ENCODE data around the gene SH3RF3.
"Not testable (repeated sequence)": the region's sequence is repeated elsewhere in the genome, so short reads cannot be mapped to it uniquely, and the experiment has no call there.

SH3RF3 gene

DNA sequence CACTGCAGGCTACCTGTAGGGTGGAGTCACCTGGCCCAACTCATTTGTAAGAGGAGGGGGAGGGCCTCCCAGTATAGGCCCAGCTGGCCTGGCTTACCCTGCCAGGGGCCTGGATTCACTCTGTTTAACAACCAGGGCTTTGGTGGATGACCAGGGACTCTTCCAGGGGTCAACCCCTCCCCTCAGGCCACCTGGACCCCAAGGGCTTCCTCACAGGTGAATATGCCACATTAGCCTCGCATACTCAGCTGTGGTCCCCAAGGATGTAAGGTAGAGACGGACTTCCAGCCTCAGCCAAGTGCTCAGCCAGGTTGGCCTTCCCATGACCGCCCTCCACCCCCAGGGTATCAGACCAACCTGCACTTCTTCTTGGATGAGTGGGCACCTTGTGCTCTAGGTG lies 8.8 kb upstream of the SH3RF3 start:
- no peak for DNase-seq

DNA sequence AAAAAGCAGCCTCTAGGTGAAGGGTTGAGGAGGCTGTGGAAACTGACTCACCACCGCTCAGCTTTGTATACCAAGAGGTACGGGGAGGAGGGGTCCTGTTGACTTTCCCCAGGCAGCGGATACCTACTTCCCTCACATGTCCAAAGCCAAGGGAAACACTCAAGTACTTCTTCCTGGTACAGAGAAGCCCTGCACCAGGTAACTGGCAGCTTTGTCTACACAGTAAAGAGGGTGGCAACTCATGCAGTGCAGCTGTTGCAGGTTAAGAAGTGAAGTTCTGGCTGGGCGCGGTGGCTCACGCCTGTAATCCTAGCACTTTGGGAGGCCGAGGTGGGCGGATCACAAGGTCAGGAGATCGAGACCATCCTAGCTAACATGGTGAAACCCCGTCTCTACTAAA lies 8.3 kb upstream of the SH3RF3 start:
- not testable (repeated sequence) for DNase-seq

DNA sequence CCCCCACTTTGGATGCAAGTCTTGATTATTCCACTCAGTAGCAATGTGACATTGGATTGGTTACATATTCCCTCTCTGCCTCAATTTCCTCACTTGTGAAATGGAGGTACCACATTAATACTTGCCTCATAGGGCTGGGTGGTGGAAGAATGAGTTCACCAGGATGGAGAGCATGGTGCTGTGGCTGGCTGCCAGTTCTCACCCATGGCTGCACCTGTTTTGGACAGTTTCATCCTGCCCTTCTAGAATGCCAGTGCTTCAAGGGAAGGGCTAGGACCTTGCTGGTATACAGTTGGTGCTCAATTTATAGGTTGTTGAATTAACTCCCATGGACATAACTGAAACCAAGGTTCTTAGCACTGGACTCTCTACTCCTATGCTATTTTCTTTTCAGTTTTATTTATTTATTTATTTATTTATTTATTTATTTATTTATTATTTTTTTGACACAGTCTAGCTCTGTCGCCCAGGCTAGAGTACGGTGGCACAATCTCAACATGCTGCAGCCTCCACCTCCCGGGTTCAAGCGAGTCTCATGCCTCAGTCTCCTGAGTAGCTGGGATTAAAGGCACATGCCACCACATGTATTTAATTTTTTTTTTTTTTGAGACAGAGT lies 5.3 kb upstream of the SH3RF3 start:
- no peak for DNase-seq

DNA sequence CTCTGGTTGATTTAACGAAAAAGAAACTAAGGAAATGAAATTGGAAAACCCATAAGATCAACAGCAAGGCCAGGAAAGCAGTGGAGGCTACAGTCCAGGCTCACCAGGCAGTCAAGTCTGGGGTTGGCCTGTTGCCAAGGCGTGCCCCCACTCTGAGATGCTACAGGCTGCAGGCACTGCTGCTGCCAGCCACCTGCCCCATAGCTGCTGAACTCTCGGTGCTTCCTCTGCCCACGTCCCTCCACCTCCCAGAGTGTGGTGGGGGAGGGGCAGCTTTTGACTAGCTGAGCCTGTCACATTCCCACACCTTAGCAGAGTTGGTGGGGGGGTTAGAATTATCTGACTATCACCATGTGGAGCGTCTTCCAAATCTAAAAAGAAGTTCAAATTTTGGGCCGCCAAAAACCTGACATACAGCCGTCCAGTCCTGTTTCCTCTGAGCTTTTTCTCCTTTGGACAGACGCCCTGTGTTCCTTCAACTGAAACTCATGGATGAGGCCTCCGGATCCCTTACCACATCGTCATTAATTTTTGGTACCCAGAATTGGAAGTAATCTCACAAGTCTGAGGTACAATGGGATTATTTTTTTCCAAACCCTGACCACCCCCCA lies 3.9 kb upstream of the SH3RF3 start:
- DNase-seq, result no peak

DNA sequence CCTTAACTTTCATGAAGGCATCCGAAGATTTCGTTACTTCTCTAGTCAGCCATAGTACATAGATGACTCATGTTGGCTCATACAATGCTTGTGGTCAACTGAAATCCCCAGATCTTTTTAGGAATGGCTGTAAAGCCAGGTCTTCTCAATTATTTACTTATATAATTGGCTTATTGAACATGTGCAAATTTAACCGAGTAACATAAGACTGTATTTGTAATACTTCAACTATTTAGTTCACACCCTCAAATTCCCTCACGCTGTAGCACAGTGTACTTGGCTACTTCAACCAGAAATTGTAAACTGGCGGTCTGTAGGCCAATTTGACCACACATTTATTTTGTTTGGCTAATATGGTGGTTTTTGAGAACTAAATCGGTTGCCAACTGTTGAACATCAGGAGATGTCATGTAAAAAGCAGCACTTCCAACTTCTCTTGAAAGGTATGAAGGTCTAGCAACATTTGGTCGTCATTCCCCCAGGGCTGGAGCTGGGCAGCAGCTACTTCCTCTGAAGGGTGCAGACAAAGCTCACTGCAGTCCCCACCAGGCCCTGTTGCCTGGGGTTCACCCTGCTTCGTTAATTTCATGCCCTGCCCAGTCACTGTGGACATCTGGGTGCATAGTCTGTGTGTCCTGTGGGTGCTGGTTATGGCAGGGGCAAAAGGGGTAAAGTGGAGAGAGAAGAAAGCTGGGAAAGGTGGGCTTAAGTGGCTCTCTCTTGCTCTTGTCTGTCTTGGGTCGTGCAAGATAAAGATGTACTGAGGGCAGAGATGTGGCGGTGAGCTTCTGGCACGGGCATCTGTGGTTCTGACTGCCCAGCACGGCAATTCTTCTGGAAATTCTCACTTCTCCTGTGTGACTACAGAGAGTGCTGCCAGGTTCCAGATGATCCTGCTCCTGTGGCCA lies 3.2 kb upstream of the SH3RF3 start:
- peak; percentile 82 for DNase-seq

DNA sequence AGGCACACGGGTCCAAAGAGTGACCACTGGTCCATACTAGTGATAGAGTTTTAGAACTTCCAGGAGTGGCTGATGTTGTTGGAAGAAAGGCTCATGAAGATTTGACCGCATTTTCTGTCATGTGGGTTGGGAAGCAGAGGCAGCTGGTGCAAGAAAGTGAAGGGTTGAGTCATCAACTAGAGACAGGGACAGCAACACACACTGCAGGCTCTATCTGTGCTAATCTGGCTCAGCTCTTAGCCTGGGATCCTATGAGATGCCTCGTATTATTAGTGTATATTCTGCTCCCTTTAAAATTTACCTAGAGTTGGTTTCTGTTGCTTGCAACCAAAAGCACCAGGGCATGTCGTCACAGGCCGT lies 2.5 kb upstream of the SH3RF3 start:
- DNase-seq, result peak; percentile 19

DNA sequence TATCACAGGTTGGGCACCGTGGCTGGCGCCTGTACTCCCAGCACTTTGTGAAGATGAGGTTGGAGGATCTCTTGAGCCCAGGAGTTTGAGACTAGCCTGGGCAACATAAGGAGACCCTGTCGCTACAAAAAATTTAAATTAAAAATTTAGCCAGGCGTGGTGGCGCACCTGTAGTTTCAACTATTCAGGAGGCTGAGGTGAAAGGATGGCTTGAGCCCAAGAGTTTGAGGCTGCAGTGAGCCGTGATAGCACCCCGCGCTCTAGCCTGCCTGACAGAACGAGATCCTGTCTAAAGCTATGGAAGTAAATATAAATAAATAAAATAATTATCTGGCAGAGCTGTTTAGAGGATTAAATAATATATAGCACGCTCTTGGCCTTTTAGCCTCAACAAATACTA lies 1.4 kb upstream of the SH3RF3 start:
- DNase-seq, result no peak

DNA sequence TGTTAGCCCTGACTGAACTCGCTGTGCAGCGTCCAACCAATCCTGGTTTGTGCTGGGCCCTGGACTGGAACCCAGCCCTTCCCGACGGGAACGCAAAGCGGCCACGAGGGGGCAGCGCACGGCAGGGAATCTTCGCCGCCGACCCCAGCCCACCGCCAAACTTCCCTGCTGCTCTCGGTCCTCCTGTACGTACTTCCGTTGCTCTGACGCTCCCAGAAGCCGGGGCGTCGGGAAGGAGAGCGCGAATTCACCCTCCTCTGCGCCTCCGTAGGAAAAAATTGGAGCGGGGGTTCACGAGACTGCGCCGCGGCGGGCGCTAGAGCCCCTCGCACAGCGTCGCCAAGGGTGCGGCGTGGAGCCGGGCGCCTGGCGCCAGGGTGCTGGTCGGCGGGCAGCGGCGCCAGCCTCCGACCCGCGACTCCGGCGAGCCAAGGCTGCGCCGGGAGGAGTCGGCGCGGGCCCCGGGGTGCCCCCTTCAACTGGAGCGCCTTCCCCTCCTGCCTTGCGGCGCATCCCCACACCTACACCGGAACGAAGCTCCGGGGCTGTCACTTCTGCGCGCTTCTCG lies 873 bp upstream of the SH3RF3 start:
- peak; percentile 83 for DNase-seq

DNA sequence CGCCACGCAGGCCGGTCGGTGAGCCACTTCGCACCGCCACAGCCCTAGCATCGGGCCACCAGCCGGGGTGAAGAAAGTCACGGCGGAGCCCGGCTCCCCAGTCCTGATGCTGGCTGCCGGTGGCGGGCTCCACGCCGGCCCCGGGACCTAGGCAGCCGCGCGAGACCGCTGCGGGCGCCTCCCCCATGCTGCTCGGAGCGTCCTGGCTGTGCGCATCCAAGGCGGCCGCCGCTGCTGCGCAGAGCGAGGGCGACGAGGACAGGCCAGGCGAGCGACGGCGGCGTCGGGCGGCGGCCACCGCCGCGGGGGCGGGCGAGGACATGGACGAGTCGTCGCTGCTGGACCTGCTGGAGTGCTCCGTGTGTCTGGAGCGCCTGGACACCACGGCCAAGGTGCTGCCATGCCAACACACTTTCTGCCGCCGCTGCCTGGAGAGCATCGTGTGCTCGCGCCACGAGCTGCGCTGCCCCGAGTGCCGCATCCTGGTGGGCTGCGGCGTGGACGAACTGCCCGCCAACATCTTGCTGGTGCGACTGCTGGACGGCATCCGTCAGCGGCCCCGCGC lies 433 bp downstream of the SH3RF3 start:
- no peak for DNase-seq

DNA sequence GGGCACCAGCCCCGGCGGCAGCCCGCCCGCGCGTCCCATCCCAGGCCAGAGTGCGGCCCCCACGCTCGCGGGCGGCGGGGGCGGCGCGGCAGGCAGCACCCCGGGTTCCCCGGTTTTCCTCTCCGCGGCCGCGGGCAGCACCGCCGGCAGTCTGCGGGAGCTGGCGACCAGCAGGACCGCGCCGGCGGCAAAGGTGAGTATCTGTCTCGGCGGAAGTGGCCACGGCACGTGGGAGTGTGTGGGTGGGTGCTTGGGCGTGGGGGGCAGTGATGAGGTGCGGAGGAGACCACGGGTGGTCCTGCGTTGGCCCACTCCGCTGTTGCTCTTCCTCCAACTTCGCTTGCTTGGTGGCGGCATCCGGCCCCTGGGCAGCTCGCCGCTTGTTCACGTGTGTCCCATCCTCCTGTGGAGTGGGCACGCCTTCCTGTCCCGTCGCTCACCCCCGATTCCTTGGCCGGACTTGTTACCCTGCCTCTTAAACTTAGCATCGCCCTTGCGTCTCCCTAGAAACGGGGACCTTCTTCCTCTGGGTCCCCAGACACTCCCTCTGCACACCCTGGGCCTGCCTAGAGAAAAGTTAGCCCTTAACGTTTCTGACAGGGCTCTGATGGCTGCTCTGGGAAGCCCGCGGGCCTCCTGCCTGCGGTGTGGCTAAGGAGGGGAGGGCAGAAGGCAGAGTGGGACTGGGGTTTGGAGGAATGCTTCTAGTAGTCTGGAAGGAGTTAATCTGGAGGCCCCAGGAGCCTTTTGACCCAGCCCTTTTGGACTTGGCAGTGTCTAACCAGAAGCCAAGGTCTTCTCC lies 1.1 kb downstream of the SH3RF3 start:
- DNase-seq, result no peak

DNA sequence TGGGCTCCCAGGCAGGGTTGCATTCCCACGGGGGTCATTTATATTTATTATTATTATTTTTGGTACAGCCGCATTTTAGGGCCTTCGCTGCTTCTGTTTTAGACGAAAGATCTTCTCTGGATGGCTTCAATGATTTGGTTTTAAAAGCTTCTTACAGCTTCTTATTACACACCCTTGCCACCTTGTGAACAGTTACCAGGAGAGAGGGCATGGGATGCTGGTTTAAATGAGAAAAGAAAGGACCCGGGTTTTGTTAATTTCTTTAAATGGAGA lies 1.7 kb downstream of the SH3RF3 start:
- no peak for DNase-seq

DNA sequence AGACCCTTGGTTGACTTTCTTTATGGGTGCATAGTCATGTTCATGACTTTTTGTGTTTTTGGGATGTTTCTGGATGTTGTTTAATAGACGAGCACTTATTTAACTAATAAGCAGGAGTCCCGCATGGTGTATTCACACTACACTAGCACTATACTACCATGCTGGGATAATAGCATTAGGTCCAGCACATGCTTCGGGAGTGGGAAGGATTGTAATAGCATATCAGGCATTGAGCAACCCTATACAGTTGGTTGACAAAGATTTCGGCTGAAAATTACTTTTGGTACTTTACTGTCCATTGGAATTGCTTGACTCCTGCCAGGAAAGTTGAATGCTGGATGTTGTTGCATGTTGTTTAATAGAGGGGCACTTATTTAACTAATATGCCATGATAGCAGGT lies 2.8 kb downstream of the SH3RF3 start:
- DNase-seq, result no peak

DNA sequence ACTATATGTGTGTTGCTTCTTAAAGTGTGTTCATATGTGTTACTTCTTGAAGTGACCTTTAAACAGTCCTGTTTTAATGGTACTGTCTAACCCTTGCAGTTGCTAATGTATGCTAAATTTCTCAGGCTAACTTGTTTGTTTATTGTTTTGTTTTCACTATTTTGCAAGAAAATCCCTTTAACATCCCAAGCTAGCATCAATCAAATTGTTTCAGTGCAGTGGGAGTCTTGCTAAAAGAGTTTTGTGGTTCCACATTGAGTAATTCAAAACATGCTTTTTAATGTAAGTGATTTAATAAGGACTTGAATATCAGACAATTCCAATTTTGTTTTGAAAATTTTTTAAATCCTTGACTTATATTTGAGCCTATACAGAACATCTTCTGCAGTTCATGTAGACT lies 3.6 kb downstream of the SH3RF3 start:
- no peak for DNase-seq

DNA sequence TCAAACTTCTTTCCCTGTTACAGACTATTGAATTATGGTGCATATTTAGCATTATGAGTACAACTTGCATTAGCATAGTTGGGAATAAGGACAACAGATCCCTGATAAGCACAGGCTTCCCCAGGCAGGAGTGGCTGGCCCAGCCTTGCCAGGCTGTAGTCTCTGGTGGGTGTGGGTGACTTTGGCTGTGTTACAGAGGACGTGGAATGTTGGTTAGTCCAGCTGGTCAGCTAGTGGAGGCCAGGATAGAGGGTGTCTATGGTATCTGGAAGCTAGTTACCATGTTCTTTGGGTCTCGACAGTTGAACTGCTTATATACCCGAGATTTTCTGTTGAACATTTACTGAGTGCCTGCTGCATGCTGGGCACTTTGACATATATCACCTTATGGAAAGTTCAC lies 4.7 kb downstream of the SH3RF3 start:
- DNase-seq, result no peak

DNA sequence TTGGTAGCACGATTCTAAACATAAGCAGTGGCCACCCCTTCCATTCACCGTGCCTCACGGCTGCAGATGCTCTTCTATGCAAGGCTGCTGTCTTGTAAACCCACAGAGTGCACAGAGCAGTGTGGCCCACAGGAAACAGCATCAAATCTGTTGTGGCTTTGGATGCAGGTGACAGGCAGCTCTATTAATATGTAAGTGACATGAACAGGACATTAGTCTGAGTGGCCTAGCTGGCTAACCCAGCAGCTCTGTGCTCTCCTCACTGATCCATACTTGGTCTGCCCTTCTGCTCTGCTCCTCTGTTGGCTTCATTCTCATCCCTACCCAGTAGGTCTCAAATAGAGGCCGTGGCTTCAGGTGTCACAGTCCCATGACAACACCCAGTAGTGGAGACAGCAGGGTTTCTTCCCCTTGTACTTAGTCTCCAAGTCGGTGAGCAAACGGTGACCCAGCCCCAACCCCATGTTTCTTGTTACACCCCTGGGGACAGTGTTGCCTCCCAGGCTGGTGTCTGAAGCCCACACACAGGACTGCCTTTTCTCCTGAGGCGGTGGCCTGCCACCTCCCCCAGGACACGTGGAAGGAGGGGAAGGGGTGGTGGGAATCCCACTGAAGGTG lies 5.8 kb downstream of the SH3RF3 start:
- no peak for DNase-seq

DNA sequence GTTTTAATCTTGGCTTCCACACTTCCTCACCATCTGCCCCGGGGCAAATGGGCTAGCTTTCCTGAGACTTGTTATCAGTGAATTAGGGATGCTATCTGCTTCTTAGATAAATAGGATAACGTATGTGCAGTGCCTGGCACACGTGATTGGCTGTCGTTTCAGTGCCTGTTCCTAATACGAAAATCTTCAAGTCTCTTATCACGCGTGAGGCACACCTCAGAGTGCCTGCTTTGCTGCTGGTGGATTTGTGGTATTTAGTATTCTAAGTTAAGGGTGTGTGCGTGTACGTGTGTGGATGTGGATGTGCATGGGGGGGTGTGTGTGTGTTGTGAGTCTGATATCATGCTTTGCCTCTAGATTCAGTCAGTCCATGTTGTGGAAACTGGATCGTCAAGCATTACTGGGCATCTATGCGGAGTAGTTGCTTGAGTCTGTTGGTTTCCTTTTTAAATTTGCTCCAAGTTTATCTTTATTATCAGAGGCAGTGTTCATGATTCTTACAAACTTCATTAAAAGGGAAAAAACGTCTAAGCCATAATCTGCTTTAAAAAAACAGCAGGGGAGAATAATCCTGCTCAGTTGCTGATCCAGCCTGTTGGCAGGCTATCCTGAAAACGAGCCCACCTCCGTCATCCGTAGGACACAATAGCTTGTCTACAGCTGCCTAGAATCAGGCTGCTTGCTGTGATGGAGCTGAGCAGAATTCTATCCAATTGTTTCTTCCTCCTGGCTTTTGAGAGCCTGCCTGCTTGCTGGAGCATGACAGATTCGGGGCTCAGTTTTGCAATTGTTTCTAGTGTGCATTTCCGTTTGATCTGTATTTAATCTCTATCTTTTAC lies 6.6 kb downstream of the SH3RF3 start:
- no peak for DNase-seq

DNA sequence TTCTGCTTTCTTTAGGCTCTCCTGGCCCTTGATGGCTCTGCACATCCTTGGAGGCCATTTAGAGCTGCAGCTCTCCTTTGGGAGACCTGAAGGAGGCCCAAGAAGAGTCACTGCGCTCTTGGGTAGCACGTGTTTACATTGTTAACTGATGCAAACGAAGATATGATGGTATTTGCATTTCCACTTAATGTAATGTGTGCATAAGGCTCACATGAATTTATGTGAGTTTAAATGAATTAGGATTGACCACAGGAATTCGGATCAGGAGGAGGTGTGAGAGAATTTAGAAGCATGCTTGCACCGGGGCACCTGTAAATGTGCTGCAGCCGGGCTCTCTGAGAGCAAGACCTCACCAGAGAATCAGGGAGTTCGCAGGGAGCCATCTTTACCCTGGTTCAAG lies 7.5 kb downstream of the SH3RF3 start:
- DNase-seq, result no peak

DNA sequence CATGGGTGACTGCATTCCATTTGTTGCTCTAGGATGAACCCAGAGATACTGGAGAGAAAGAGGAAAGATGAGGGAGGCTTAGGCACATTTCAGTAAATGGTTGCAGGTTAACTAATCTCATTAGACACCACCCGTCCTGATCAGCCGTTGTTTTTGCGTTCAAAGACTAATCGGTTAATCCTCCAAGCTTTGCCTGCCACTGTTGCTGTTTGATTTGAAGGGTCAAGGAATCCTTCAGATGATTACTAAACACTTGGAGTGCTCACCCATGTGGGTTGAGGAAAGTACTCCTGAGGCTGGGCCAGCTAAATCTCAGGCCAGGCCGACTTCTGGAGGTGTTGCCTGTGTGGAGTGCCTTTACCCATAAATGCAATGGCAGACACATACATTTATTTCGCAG lies 8.6 kb downstream of the SH3RF3 start:
- no peak for DNase-seq

DNA sequence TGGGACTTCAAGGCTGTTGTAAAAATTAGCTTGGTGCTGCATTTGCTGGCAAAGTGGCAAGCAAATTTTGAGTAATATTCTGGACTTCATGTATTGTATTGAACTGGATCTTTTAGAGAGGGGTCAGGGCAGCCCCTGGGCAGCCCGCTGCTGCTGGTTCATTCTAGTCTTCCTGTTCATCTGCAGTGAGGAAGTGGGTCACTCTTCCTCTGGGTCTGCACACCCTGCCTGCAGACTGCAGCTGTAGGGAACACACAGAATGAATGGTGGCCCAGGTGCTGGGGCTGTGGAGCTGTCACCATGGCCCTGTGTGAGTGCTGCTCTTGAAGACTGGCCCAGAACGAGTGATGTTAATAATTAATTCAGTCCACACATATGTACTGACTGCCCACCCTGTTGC lies 9.4 kb downstream of the SH3RF3 start:
- no peak for DNase-seq

DNA sequence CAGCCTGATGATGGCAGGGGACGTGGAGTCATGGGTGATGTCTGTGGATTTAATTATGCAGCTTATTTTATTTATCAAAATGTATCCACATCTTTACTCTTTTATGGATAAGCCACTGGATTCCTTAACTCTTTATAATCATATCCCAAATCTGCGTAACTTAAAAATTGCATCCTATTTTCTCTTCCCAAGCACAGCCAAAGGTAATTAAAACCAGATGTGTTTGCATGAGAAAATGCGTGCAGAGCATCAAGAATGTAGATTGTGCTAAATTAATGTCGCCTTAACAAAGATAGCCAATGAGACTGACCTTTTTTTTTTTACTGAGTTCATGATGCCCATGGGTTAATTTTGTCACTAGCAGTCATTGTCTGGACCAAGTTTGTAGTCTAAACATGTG lies 10.0 kb downstream of the SH3RF3 start:
- no peak for DNase-seq

DNA sequence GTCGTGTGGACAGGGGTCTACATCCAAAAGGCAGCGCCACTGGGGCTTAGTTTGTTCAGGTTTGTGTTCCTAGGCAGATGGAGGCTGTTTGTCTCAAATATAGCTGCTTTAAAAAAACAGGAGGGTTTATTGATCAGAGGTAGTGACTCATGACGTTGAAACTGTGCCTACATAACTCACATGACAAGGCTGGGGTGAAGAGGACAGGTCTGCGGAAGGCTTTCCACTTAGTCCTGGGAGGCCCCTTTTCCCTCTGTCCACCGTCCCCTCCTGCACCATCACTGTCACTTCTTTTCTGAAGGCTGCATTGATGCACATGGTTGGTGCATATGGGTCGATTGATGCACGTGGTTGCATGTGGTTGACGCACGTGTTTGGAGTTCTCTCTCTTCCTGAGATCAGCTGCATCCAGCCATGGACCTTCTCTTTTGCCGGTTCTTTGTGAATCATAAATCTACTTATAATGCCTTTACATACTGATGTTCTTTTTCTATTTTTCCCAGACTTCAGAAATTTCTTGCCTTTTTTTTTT lies 10.9 kb downstream of the SH3RF3 start:
- no peak for DNase-seq

Data from amniotic stem cell (primary cell).